Stimulated activated CD4-positive, alpha-beta T cell treated with anti-CD3 and anti-CD28 coated beads, TNF-alpha, amount 100 ng/mL, for 48 hours (primary cell): ENCODE measurements around the gene ACP3.
"Not testable (repeated sequence)": the region's sequence is repeated elsewhere in the genome, so short reads cannot be mapped to it uniquely, and the experiment has no call there.

Experiments used
- DNase-seq, 3 donors: peaks; one replicate each; pipeline ENCODE4 v3.0.0-alpha.2; 2020; ENCODE audit warnings: low read depth in 3 of 3

The ACP3 gene

GRCh38 chr3:132362329-132362728, 45.1 kb downstream of the ACP3 start:
- no peak for DNase-seq

- DNase-seq = no peak
Observed at GRCh38 chr3:132368515-132368914, 51.3 kb downstream of the ACP3 start.

GRCh38 chr3:132368962-132369361, 51.8 kb downstream of the ACP3 start:
- DNase-seq = no peak

- DNase-seq = not testable (repeated sequence)
Observed at GRCh38 chr3:132376945-132377354, 59.7 kb downstream of the ACP3 start.

- no peak for DNase-seq
Observed at GRCh38 chr3:132378048-132378762, 61.0 kb downstream of the ACP3 start.

GRCh38 chr3:132378846-132379245, 61.6 kb downstream of the ACP3 start:
- no peak for DNase-seq

- no peak for DNase-seq
Observed at GRCh38 chr3:132380920-132381319, 63.7 kb downstream of the ACP3 start.

- DNase-seq = no peak
Observed at GRCh38 chr3:132381348-132381944, 64.2 kb downstream of the ACP3 start.

- DNase-seq = no peak
Observed at GRCh38 chr3:132382267-132382666, 65.1 kb downstream of the ACP3 start.

- no peak for DNase-seq
Observed at GRCh38 chr3:132382688-132383194, 65.5 kb downstream of the ACP3 start.

- no peak for DNase-seq
Observed at GRCh38 chr3:132386259-132386658, 69.1 kb downstream of the ACP3 start.

GRCh38 chr3:132392675-132393074, 75.5 kb downstream of the ACP3 start:
- DNase-seq = not testable (repeated sequence)

GRCh38 chr3:132394320-132394719, 77.1 kb downstream of the ACP3 start:
- no peak for DNase-seq

GRCh38 chr3:132395126-132395525, 77.9 kb downstream of the ACP3 start:
- no peak for DNase-seq

- no peak for DNase-seq
Observed at GRCh38 chr3:132396255-132396654, 79.0 kb downstream of the ACP3 start.

GRCh38 chr3:132396776-132397175, 79.6 kb downstream of the ACP3 start:
- DNase-seq = not testable (repeated sequence)

GRCh38 chr3:132399054-132399929, 82.1 kb downstream of the ACP3 start:
- DNase-seq = no peak

- no peak for DNase-seq
Observed at GRCh38 chr3:132401255-132401654, 84.0 kb downstream of the ACP3 start.

GRCh38 chr3:132404276-132404675, 87.1 kb downstream of the ACP3 start:
- no peak for DNase-seq

GRCh38 chr3:132405188-132405587, 88.0 kb downstream of the ACP3 start:
- no peak for DNase-seq

- DNase-seq = no peak
Observed at GRCh38 chr3:132405609-132406299, 88.5 kb downstream of the ACP3 start.

GRCh38 chr3:132406587-132406986, 89.4 kb downstream of the ACP3 start:
- no peak for DNase-seq
